GM19238 (cell line): ENCODE results near the gene TRIOBP.

Experiments used
- DNase-seq: peaks from one replicate; pipeline ENCODE4 v3.0.0; 2011; ENCODE audit warnings: low spot score; ENCODE audit not compliant: insufficient read length

Gene TRIOBP

DNA sequence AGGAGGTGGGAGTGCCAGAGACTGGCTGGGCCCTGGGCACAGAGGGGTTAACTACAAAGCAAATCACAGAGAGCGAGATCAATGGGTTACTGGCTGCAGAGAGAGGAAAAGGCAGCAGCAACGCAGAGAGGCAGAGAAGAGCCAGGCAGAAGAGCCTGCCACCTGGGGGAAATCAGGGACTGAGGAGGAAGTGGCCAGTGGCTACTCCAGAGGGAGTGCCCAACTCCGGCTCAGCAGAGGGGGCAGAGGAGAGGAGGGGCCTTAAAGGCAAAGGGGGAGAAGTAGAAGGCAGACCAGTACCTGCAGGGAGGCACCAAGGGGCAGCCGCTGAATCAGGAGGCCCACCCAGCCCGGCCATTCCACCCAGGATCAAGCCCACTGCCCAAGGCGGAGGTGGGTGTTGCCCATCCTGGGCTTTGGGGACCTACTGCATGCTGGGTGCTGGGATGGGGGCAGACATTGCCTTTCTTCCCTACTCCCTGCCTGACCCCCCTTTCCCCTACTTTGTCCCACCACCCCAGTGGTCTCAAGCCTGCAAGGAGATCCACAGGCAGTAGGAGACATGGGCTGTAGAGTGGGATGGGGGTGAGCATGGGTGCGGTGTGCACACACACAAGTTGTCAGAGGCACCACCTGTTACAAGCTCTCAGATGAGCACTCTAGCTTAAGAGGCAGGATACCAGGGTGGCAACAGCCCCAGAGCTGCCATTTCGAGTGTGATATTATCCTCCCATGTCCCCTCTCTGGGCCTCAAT, 125.4 kb downstream of the TRIOBP start:
- DNase-seq = no peak

DNA sequence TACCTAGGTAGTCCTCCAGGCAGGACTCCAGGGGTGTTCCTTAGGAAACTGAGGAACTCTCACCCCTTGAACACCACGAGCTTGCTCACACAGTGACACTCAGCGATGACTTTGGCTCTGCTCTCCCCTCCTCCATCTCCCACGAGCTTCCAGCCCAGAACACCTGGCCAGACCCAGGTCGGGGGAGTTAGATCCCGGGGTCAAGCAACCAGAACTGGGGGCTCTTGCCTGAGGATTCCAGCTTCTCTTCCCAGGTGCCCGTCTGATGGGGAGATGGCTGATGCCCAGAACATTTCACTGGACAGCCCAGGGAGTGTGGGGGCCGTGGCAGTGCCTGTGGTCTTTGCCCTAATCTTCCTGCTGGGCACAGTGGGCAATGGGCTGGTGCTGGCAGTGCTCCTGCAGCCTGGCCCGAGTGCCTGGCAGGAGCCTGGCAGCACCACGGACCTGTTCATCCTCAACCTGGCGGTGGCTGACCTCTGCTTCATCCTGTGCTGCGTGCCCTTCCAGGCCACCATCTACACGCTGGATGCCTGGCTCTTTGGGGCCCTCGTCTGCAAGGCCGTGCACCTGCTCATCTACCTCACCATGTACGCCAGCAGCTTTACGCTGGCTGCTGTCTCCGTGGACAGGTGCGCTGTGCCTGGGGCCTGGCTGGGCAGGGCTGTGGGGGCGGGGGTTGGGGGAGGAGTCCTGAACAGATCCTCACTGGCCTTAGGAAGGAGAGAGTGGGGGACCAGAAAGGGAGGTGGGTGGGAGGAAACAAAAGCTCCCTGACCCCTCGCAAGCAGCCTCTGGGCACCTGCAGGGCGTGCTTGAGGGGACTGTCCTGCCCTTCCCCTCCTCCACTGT, 126.5 kb downstream of the TRIOBP start, which contains the start of gene GALR3:
TSS of gene GALR3 (plus strand) at position 249 of the 852 bp plus-strand sequence. CDS start at position 274, 25 bp downstream.
- DNase-seq = no peak

- no peak for DNase-seq
Observed at GRCh38 chr22:37824674-37825641, 128.1 kb downstream of the TRIOBP start.
